AG09309 (cell line): ENCODE measurements around the gene FCN1.

Experiments
- DNase-seq: peaks from one replicate; pipeline ENCODE4 v3.0.0-alpha.2; 2010; ENCODE audit warnings: low read depth
- H3K4me3 ChIP-seq: 2 replicates; pipeline ENCODE4 v1.5.1; 2011; ENCODE audit warnings: mild to moderate bottlenecking, low read depth, low read length, moderate library complexity; ENCODE audit not compliant: control insufficient read depth
- CTCF ChIP-seq: IDR thresholded peaks from 2 replicates; pipeline ENCODE4 v1.5.1; 2011; ENCODE audit warnings: mild to moderate bottlenecking, low read depth, low read length, inconsistent platforms; ENCODE audit not compliant: insufficient read depth, control insufficient read depth; ENCODE audit errors: missing control alignments

Gene FCN1

GRCh38 chr9:134932171-134932570 lies 14.5 kb upstream of the FCN1 start:
- no peak for TF ChIP-seq CTCF
- H3K4me3 ChIP-seq, result no peak overlapping the region
- DNase-seq, result no peak

- TF ChIP-seq CTCF, result no peak
- DNase-seq, result no peak
- no peak overlapping the region for H3K4me3 ChIP-seq
Observed at GRCh38 chr9:134930398-134930797, 12.7 kb upstream of the FCN1 start.

- DNase-seq, result no peak
- TF ChIP-seq CTCF, result no peak
- no peak overlapping the region for H3K4me3 ChIP-seq
Observed at GRCh38 chr9:134929193-134930158, 11.8 kb upstream of the FCN1 start.

- H3K4me3 ChIP-seq, result no peak overlapping the region
- DNase-seq, result no peak
- no peak for TF ChIP-seq CTCF
Observed at GRCh38 chr9:134928436-134929192, 10.9 kb upstream of the FCN1 start.

GRCh38 chr9:134925011-134925511 lies 7.3 kb upstream of the FCN1 start:
- no peak for TF ChIP-seq CTCF
- no peak for DNase-seq
- H3K4me3 ChIP-seq, result no peak overlapping the region

GRCh38 chr9:134923466-134923865 lies 5.8 kb upstream of the FCN1 start:
- no peak overlapping the region for H3K4me3 ChIP-seq
- DNase-seq, result no peak
- TF ChIP-seq CTCF, result no peak
